ENCODE measurements around the gene NFATC3.

NFATC3 gene

DNA sequence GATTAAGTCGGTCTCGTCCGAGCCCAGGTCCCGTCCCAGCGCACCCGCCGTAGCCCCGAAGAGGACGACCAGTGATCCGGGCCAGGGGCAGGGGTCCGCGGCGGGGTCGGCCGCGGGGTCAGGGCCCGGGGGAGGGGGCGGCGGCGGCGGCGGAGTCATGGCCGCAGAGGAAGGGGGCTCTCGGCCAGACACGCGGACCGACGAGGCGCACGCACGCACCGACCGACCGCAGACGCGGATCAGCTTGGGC, 150.6 kb downstream of the NFATC3 start, which contains the start of gene ESRP2:
Gene ESRP2 (minus strand): TSS at position 241 of the 250 bp plus-strand sequence. CDS start 82 bp downstream, at position 159.
- H3K9ac ChIP-seq (ENCODE audit: low read depth, low read length) = peak within 1 kb of the TSS; percentile 81
- H3K4me2 ChIP-seq (ENCODE audit: low read length) = peak within 1 kb of the TSS; percentile 91
- H3K9me3 ChIP-seq (replicated peaks; ENCODE audit: low read length) = no peaks in the 10 kb centered on the region
- H3K4me3 ChIP-seq (ENCODE audit: low read length) = peak within 1 kb of the TSS; percentile 75
- H3K27me3 ChIP-seq (ENCODE audit: control insufficient read depth, insufficient read depth, low read length) = no peaks in the 10 kb centered on the region
- no peaks in the 10 kb centered on the region for H3K36me3 ChIP-seq (ENCODE audit: insufficient read depth, low read length)
- H3K4me1 ChIP-seq (ENCODE audit: control insufficient read depth, insufficient read depth, low read length) = peaks cover 17% of the 10 kb centered on the region

DNA sequence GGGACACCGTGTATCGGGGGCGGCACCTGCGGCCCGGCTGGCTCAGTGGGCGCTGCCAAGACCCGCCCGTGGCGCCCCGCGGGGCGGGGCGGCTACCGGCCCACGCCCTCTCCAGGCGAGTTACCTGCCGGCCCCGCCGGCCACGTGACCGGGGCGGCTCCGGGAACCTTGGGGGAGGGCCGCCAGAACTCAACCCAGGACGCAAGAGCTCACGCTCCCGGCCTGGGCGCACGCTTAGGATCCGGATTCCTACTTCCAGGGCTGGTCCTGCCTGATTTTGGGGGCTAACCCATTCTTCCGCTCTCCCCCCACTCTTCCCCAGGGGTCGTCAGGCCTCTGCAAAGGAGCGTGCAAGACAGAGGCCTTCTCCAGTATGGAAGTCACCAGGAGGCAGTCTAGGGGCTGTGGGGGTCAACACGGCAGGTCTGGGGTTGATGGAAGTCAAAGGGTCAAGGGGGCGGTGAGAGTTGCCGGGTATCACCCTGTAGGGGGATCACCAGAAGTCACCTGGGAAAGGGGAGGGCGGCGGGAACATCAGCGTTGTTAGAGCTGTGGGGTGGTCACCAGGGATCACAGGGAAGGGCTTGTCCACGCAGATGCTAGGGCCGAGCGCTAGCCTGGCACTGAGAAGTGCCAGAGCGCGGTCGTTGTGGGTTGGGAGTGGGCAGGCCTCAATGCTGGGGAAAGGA, 151.1 kb downstream of the NFATC3 start:
- H3K4me2 ChIP-seq (ENCODE audit: low read length) = no peak overlapping the region
- H3K9ac ChIP-seq (ENCODE audit: low read depth, low read length) = peak overlapping the region; percentile 81
- H3K4me1 ChIP-seq (ENCODE audit: control insufficient read depth, insufficient read depth, low read length) = peaks cover 17% of the 10 kb centered on the region
- H3K9me3 ChIP-seq (replicated peaks; ENCODE audit: low read length) = no peaks in the 10 kb centered on the region
- H3K27me3 ChIP-seq (ENCODE audit: control insufficient read depth, insufficient read depth, low read length) = no peaks in the 10 kb centered on the region
- no peaks in the 10 kb centered on the region for H3K36me3 ChIP-seq (ENCODE audit: insufficient read depth, low read length)
- H3K4me3 ChIP-seq (ENCODE audit: low read length) = no peak overlapping the region

DNA sequence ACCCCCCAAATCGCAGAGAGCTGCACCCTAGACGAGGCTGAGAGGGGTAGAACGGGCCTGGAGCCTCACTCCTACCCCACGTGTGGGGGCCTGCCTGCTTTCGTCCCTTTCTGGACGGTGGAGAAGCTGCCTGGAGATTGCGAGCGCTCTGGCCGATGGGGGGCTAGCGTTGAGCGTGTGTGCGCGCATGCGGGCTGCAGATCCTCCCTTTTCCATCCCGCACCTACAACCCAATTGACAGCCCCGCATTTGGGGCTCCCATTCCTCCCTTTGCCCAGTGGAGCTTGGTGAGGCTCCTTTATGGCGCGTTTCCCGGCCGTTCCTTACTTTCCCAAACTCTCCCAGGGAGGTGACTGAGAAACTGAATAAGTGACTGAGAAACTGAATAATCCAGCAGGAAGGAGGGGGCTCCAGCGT, 151.7 kb downstream of the NFATC3 start:
- peak overlapping the region; percentile 75 for H3K4me3 ChIP-seq (ENCODE audit: low read length)
- no peaks in the 10 kb centered on the region for H3K9me3 ChIP-seq (replicated peaks; ENCODE audit: low read length)
- peak overlapping the region; percentile 81 for H3K9ac ChIP-seq (ENCODE audit: low read depth, low read length)
- H3K27me3 ChIP-seq (ENCODE audit: control insufficient read depth, insufficient read depth, low read length) = no peaks in the 10 kb centered on the region
- peak overlapping the region; percentile 91 for H3K4me2 ChIP-seq (ENCODE audit: low read length)
- H3K4me1 ChIP-seq (ENCODE audit: control insufficient read depth, insufficient read depth, low read length) = peaks cover 17% of the 10 kb centered on the region
- H3K36me3 ChIP-seq (ENCODE audit: insufficient read depth, low read length) = no peaks in the 10 kb centered on the region

DNA sequence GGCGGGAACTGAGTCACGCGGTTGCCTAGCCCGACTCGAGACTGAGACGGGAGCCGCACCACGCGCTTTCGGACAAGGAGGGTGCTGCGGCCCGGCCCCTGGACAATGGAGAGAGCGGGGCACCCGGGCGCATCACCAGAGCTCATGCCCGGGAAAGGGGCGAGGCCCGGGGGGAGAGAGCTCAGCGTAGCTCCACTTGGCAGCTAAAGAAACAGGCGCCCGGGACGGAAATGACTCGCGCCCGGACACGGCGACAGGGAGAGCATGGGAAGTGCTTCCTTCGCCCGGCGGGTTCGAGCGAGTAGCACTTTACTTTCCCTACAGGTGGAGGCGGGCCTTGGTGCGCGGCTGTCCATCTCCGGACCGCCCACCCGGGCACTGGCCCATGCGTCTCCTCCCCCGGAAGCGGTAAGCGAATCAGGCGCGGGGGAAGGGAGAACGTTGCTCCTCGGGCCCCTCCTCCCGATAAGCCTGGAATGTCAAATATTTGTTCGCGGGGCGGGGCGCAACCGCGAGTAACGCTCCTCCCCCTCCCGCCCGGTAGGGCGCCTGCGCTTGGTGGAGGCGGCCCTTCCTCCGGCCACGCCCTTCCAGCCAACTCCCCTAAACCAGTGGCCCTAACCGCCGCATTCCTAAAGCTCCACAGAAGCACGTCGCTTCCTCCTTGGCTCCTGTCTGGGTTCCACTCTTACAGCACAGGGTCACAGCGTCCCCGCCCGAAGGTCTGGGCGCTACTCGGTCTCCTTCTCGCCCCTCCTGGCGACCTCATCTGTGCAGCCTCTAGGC, 152.3 kb downstream of the NFATC3 start:
- H3K36me3 ChIP-seq (ENCODE audit: insufficient read depth, low read length) = no peaks in the 10 kb centered on the region
- peak overlapping the region; percentile 86 for H3K9ac ChIP-seq (ENCODE audit: low read depth, low read length)
- H3K4me2 ChIP-seq (ENCODE audit: low read length) = peak overlapping the region; percentile 96
- H3K27me3 ChIP-seq (ENCODE audit: control insufficient read depth, insufficient read depth, low read length) = no peaks in the 10 kb centered on the region
- peaks cover 17% of the 10 kb centered on the region for H3K4me1 ChIP-seq (ENCODE audit: control insufficient read depth, insufficient read depth, low read length)
- H3K4me3 ChIP-seq (ENCODE audit: low read length) = peak overlapping the region; percentile 76
- H3K9me3 ChIP-seq (replicated peaks; ENCODE audit: low read length) = no peaks in the 10 kb centered on the region

DNA sequence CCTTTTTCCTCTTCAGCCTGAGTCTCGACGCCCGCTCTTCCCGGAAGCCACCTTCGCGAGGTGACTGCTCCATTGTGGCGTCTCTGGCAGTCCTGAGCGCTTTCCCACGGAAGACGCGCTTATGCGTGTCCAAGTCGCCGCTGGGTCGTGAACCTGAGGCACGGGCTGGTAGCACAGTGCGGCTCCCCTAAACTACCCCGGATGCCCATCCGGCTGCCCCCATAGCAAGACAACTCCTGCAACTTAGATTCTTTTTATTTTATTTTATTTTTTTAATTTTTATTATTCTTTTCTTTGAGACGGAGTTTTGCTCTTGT, 152.8 kb downstream of the NFATC3 start:
- Histone ChIP-seq H3K4me2 (ENCODE audit: low read length) (peak overlapping the region; percentile 96), H3K27me3 (ENCODE audit: control insufficient read depth, insufficient read depth, low read length) (no peaks in the 10 kb centered on the region), H3K4me3 (ENCODE audit: low read length) (peak overlapping the region; percentile 76), H3K9ac (ENCODE audit: low read depth, low read length) (peak overlapping the region; percentile 86), H3K9me3 (replicated peaks; ENCODE audit: low read length) (no peaks in the 10 kb centered on the region), H3K4me1 (ENCODE audit: control insufficient read depth, insufficient read depth, low read length) (peaks cover 17% of the 10 kb centered on the region), H3K36me3 (ENCODE audit: insufficient read depth, low read length) (no peaks in the 10 kb centered on the region)

DNA sequence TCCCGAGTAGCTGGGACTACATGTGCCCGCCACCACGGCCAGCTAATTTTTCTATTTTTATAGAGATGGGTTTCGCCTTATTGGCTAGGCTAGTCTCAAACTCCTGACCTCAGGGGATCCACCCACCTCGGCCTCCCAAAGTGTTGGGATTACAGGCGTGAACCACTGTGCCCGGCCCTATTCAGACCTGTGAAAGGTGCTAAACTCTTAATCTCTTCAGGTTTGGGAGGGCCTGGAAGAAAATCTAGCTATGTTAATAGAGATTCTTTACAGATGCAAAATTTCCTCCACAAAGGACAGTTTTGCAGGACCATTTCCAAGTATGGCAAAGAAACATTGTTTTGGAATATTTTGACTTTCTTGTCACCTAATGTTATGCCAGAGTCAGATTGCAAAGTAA, 156.9 kb downstream of the NFATC3 start:
- no peaks in the 10 kb centered on the region for H3K36me3 ChIP-seq (ENCODE audit: insufficient read depth, low read length)
- no peaks in the 10 kb centered on the region for H3K9me3 ChIP-seq (replicated peaks; ENCODE audit: low read length)
- H3K4me1 ChIP-seq (ENCODE audit: control insufficient read depth, insufficient read depth, low read length) = peaks cover 29% of the 10 kb centered on the region
- H3K27me3 ChIP-seq (ENCODE audit: control insufficient read depth, insufficient read depth, low read length) = no peaks in the 10 kb centered on the region
- no peak overlapping the region for H3K9ac ChIP-seq (ENCODE audit: low read depth, low read length)
- no peak overlapping the region for H3K4me3 ChIP-seq (ENCODE audit: low read length)
- H3K4me2 ChIP-seq (ENCODE audit: low read length) = no peak overlapping the region

DNA sequence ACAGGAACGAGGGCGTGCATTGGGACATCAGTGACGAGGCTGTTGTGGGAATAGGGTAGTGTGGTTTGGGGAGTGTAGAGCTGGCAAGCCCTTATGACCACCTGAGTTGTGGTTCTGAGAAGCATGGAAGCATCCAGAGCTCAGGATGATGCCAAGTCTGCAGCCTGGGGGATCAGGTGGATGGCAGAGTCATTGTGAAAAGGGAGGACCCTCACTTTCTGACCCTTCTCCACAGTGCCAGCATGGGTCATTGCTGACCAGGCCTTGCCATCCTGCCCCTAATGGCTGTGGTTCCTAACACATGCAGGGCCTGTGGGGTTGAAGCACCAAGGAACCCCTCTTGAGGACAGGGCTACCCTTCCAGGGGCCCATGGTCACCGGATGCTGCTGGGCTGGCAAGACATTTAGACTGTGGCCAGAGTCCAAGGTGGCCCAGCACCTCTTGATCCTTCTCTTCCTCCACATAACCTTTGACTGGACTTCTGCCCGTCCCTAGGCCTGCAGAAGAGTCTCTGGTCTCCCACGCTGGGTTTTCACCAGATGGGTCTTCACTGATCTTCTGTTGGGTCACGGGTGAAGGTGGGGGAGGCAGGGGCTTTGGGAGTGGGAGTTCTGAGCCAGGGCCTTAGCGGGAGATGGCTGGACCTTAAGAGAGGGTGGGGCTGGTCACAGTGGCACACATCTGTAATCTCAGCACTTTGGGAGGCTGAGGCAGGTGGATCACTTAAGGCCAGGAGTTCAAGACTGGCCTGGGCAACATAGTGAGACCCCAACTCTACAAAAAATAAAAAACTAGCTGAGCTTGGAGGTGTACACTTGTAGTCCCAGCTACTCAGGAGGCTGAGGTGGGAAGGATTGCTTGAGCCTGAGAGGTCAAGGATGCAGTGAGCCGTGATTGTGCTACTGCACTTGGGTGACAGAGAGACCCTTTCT, 158.0 kb downstream of the NFATC3 start:
- no peak overlapping the region for H3K9ac ChIP-seq (ENCODE audit: low read depth, low read length)
- peaks cover 24% of the 10 kb centered on the region for H3K4me1 ChIP-seq (ENCODE audit: control insufficient read depth, insufficient read depth, low read length)
- no peaks in the 10 kb centered on the region for H3K36me3 ChIP-seq (ENCODE audit: insufficient read depth, low read length)
- no peak overlapping the region for H3K4me2 ChIP-seq (ENCODE audit: low read length)
- H3K27me3 ChIP-seq (ENCODE audit: control insufficient read depth, insufficient read depth, low read length) = no peaks in the 10 kb centered on the region
- H3K9me3 ChIP-seq (replicated peaks; ENCODE audit: low read length) = no peaks in the 10 kb centered on the region
- H3K4me3 ChIP-seq (ENCODE audit: low read length) = no peak overlapping the region

DNA sequence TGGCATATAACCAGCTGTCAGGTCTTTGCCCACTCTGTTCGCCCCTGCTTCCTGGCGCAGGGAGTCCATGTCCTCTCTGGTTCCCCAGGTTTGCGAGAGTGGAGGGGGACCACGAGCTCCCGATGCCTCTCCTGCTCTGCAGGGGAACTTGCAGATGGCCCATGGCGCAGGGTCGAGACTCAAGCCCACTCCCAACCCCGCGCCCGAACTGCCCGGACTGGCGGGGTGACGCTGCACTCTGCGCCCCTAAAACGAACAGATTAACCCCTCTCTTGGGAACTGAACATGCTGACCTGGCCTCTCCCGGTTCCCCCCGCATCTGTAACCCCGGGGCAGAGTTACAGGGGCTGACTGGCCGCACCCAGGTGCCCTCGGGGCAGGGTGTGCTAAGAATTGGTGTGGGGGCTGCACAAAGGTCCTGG, 159.3 kb downstream of the NFATC3 start:
- Histone ChIP-seq H3K4me2 (ENCODE audit: low read length) (peak overlapping the region; percentile 96), H3K4me3 (ENCODE audit: low read length) (peak overlapping the region; percentile 100), H3K9me3 (replicated peaks; ENCODE audit: low read length) (no peaks in the 10 kb centered on the region), H3K9ac (ENCODE audit: low read depth, low read length) (peak overlapping the region; percentile 85), H3K4me1 (ENCODE audit: control insufficient read depth, insufficient read depth, low read length) (peaks cover 21% of the 10 kb centered on the region), H3K36me3 (ENCODE audit: insufficient read depth, low read length) (peaks cover 3% of the 10 kb centered on the region), H3K27me3 (ENCODE audit: control insufficient read depth, insufficient read depth, low read length) (no peaks in the 10 kb centered on the region)

DNA sequence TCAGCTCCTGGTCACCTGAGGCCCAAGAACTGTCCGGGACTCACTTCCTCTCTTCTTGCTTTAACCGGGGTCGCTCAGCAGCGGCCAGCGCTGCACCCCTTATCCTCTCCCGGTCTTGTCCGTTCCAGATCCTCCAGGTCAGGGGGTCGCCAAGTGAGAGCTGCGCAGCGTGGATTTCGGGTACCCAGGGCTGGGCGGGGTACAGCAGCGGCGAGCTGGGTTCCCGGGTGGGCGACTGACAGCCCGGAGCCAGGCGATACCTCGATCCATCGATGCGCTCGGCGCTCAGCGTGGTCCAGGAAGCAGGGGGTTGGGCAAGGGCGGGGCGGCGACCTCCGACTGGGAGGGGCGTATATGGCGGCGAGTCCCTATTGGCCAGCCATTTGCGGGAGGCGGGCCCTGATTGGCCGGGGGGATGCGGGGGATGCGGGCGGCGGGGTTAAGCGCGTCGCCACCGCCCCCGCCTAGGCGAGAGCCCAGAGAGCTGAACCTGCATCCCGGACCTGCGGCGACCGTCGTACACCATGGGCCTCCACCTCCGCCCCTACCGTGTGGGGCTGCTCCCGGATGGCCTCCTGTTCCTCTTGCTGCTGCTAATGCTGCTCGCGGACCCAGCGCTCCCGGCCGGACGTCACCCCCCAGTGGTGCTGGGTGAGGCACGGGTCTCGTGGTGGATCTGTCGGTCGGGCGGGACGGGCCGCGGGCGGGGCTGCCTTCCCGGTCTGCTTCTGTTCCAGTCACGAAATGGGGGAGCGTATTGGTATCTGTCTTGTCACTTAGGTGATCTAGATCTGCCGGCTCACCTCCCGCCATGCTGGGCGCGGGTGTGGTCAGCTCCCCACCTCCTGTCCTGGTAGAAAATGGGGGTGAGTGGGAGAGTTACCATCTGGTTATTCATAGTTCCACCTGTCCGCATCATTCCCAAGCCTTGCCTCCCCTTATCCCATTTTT, 160.0 kb downstream of the NFATC3 start, which contains the start of gene PLA2G15:
Gene PLA2G15 (plus strand): TSS at position 471 of the 951 bp plus-strand sequence. CDS start 54 bp downstream, at position 525.
- H3K9ac ChIP-seq (ENCODE audit: low read depth, low read length) = peak within 1 kb of the TSS; percentile 85
- H3K36me3 ChIP-seq (ENCODE audit: insufficient read depth, low read length) = peaks cover 3% of the 10 kb centered on the region
- H3K27me3 ChIP-seq (ENCODE audit: control insufficient read depth, insufficient read depth, low read length) = no peaks in the 10 kb centered on the region
- peak within 1 kb of the TSS; percentile 96 for H3K4me2 ChIP-seq (ENCODE audit: low read length)
- H3K9me3 ChIP-seq (replicated peaks; ENCODE audit: low read length) = no peaks in the 10 kb centered on the region
- H3K4me1 ChIP-seq (ENCODE audit: control insufficient read depth, insufficient read depth, low read length) = peaks cover 21% of the 10 kb centered on the region
- H3K4me3 ChIP-seq (ENCODE audit: low read length) = peak within 1 kb of the TSS; percentile 100

DNA sequence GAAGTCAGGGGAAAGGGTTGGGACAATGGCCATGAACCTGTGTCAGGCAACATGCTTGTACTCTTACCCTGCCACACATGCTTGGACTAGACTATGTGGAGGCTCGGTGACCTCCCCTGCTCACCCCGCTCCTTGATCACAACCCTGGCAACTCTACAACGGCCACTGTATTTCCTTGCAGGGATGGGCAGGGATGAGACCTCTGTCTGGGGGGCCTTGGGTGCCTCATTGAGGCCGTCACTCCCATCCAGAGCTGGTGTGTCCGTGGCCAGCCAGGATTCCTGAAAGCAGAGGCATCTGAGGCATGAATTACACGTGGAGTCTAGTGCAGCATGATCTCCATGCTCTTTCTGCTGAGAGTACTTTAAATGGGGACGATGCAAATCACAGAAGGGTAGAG, 161.0 kb downstream of the NFATC3 start:
- H3K4me1 ChIP-seq (ENCODE audit: control insufficient read depth, insufficient read depth, low read length) = peaks cover 21% of the 10 kb centered on the region
- no peaks in the 10 kb centered on the region for H3K27me3 ChIP-seq (ENCODE audit: control insufficient read depth, insufficient read depth, low read length)
- peak overlapping the region; percentile 100 for H3K4me3 ChIP-seq (ENCODE audit: low read length)
- peaks cover 10% of the 10 kb centered on the region for H3K36me3 ChIP-seq (ENCODE audit: insufficient read depth, low read length)
- no peaks in the 10 kb centered on the region for H3K9me3 ChIP-seq (replicated peaks; ENCODE audit: low read length)
- H3K4me2 ChIP-seq (ENCODE audit: low read length) = peak overlapping the region; percentile 91
- peak overlapping the region; percentile 76 for H3K9ac ChIP-seq (ENCODE audit: low read depth, low read length)

Data from skeletal muscle satellite cell (primary cell).